HG03457 (cell line): ENCODE results near the gene OCRL.
"Not testable (repeated sequence)": the region's sequence is repeated elsewhere in the genome, so short reads cannot be mapped to it uniquely, and the experiment has no call there.

Experiments
- ATAC-seq: cut with Tn5 transposase; IDR thresholded peaks from one replicate; pipeline ENCODE4 v1.9.1; 2021; ENCODE audit warnings: moderate number of reproducible peaks; ENCODE audit not compliant: unreplicated experiment

Gene OCRL

GRCh38 chrX:129534816-129535578, 5.1 kb upstream of the OCRL start:
- no peak for ATAC-seq

- no peak for ATAC-seq
These were observed 694 bp downstream of the OCRL start for GRCh38 chrX:129540722-129541184.

- no peak for ATAC-seq
These were observed 4.7 kb downstream of the OCRL start for GRCh38 chrX:129544780-129545179.

- no peak for ATAC-seq
These were observed 5.3 kb downstream of the OCRL start for GRCh38 chrX:129545408-129545807.

- ATAC-seq, result no peak
These were observed 9.1 kb downstream of the OCRL start for GRCh38 chrX:129549124-129549523.

GRCh38 chrX:129553619-129554288, 13.7 kb downstream of the OCRL start:
- peak; percentile 94 for ATAC-seq

GRCh38 chrX:129554816-129555215, 14.8 kb downstream of the OCRL start:
- not testable (repeated sequence) for ATAC-seq

- ATAC-seq, result no peak
These were observed 16.8 kb downstream of the OCRL start for GRCh38 chrX:129556806-129557315.

- ATAC-seq, result no peak
These were observed 17.9 kb downstream of the OCRL start for GRCh38 chrX:129557844-129558480.

- ATAC-seq, result no peak
These were observed 19.7 kb downstream of the OCRL start for GRCh38 chrX:129559783-129560182.

GRCh38 chrX:129561453-129561852, 21.4 kb downstream of the OCRL start:
- no peak for ATAC-seq

- ATAC-seq, result not testable (repeated sequence)
These were observed 24.3 kb downstream of the OCRL start for GRCh38 chrX:129564345-129564744.

- no peak for ATAC-seq
These were observed 25.1 kb downstream of the OCRL start for GRCh38 chrX:129565046-129565650.

- ATAC-seq, result no peak
These were observed 26.0 kb downstream of the OCRL start for GRCh38 chrX:129566073-129566472.

GRCh38 chrX:129568349-129568748, 28.3 kb downstream of the OCRL start:
- ATAC-seq, result no peak

- ATAC-seq, result no peak
These were observed 32.4 kb downstream of the OCRL start for GRCh38 chrX:129572422-129572821.

GRCh38 chrX:129573652-129574051, 33.6 kb downstream of the OCRL start:
- ATAC-seq, result not testable (repeated sequence)

- no peak for ATAC-seq
These were observed 34.2 kb downstream of the OCRL start for GRCh38 chrX:129574214-129574613.

GRCh38 chrX:129576539-129576938, 36.5 kb downstream of the OCRL start:
- ATAC-seq, result no peak

GRCh38 chrX:129577473-129577872, 37.4 kb downstream of the OCRL start:
- ATAC-seq, result no peak

- no peak for ATAC-seq
These were observed 37.8 kb downstream of the OCRL start for GRCh38 chrX:129577877-129578276.
